Adrenal gland (tissue), 5 donors: ENCODE results near the gene SFMBT1.

Experiments used
- CTCF ChIP-seq, 6 experiments: fragments of 450-650 bp in 4 of 6; fragments of 200-600 bp in 2 of 6; sonication (generic) in 1 of 6; IDR thresholded peaks; 1 replicate in 5 of 6; 2 replicates in 1 of 6; pipeline versions ENCODE4 v1.5.1 to v1.8.0; 2016 to 2021; ENCODE audit warnings: antibody characterized with exemption in 6 of 6, mild to moderate bottlenecking in 2 of 6, moderate library complexity in 1 of 6
- POLR2A ChIP-seq, 2 donors: fragments of 450-650 bp; IDR thresholded peaks; one replicate each; pipeline ENCODE4 v1.6.1; 2017; ENCODE audit warnings: antibody characterized with exemption in 2 of 2, mild to moderate bottlenecking in 2 of 2, moderate library complexity in 1 of 2
- donor health status: DM: no; HTN: no; CAD: no.

DNA sequence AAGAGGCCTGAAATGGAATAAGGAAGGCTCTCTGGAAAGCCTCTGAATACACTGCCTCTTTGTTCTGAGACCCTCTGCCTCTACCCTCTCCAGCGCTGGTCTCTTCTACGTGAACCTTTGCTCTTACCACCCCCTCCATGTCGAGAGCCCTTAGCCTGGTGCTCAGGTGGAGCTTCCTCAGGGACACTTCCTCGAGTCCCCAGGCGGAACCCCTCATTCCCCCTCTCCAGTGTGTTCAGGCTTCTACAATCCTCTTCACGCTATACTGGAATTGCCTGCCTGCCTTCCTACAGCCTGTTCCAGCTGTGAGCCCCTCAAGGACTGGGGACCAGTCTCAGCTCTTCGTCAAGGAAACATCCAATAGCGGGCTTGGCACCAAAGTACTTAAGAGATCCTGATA lies 156.0 kb downstream of the SFMBT1 start:
- TF ChIP-seq CTCF (IDR thresholded peaks at IDR 0.05): no peak
- TF ChIP-seq POLR2A (IDR thresholded peaks at IDR 0.05): no peak
